Measurements from ENCODE around the gene POP5.

Gene POP5

GRCh38 chr12:120592121-120593049, 11.2 kb upstream of the POP5 start:
- DNase-seq (ENCODE audit: insufficient read length, low spot score) (no peak), FAIRE-seq (no peak)

GRCh38 chr12:120590741-120591407, 9.7 kb upstream of the POP5 start:
- DNase-seq (ENCODE audit: insufficient read length, low spot score) (no peak), FAIRE-seq (no peak)
- TF ChIP-seq CTCF (IDR thresholded peaks at IDR 0.05; ENCODE audit: insufficient read depth, missing control alignments), result no peak

More at GRCh38 chr12:120592121-120593049, 11.2 kb upstream of the POP5 start:
- no peak for TF ChIP-seq CTCF (IDR thresholded peaks at IDR 0.05; ENCODE audit: insufficient read depth, missing control alignments)

GRCh38 chr12:120588948-120589930, 8.0 kb upstream of the POP5 start:
- TF ChIP-seq CTCF (IDR thresholded peaks at IDR 0.05; ENCODE audit: insufficient read depth, missing control alignments), result no peak
- no peak for DNase-seq (ENCODE audit: insufficient read length, low spot score)
- no peak for FAIRE-seq

GRCh38 chr12:120588371-120588770, 7.2 kb upstream of the POP5 start:
- TF ChIP-seq CTCF (IDR thresholded peaks at IDR 0.05; ENCODE audit: insufficient read depth, missing control alignments), result no peak

GRCh38 chr12:120586860-120587259, 5.7 kb upstream of the POP5 start:
- DNase-seq (ENCODE audit: insufficient read length, low spot score) (no peak), FAIRE-seq (no peak)
- no peak for TF ChIP-seq CTCF (IDR thresholded peaks at IDR 0.05; ENCODE audit: insufficient read depth, missing control alignments)

More at GRCh38 chr12:120588371-120588770, 7.2 kb upstream of the POP5 start:
- no peak for DNase-seq (ENCODE audit: insufficient read length, low spot score)
- FAIRE-seq, result no peak

GRCh38 chr12:120586206-120586605, 5.0 kb upstream of the POP5 start:
- DNase-seq (ENCODE audit: insufficient read length, low spot score), result no peak
- FAIRE-seq, result no peak
- TF ChIP-seq CTCF (IDR thresholded peaks at IDR 0.05; ENCODE audit: insufficient read depth, missing control alignments), result no peak

Data from D721Med (cell line).